NB4 (cell line): ENCODE results near the gene CDKN2A.

Experiments used
- CTCF ChIP-seq: IDR thresholded peaks from one replicate; pipeline ENCODE4 v1.5.1; 2012; ENCODE audit warnings: low read depth, low read length
- MYC ChIP-seq: IDR thresholded peaks from 2 replicates; pipeline ENCODE4 v1.6.1; 2011; ENCODE audit warnings: low read depth, low read length
- POLR2A ChIP-seq: IDR thresholded peaks from 2 replicates; pipeline ENCODE4 v1.6.1; 2011; ENCODE audit warnings: mild to moderate bottlenecking; ENCODE audit not compliant: insufficient read length; ENCODE audit errors: extremely low read depth

GRCh38 chr9:22008384-22008716, 14.2 kb upstream of the CDKN2A start:
- TF ChIP-seq CTCF (no peak), POLR2A (no peak), MYC (no peak)
